A549 (cell line): ENCODE measurements around the gene TMEM218. TPM values are rescaled to one million over a fixed set of nuclear protein-coding genes. Genes with fewer than 3 reads are reported as not detected.
"Not testable (repeated sequence)": the region's sequence is repeated elsewhere in the genome, so short reads cannot be mapped to it uniquely, and the experiment has no call there.

ENCODE experiments used
- ATAC-seq, 2 experiments: fragments of 200-7000 bp in 1 of 2; fragments of >200 bp in 1 of 2; cut with Nextera tagmentation in 1 of 2; cut with Tn5 transposase in 1 of 2; 3 replicates each; pipeline versions ENCODE4 v1.8.0 to v1.9.1; 2018 to 2020; ENCODE audit warnings: mild to moderate bottlenecking in 1 of 2, moderate library complexity in 1 of 2
- CTCF ChIA-PET: fragments of 300-600 bp; sonication (Branson Sonifier 250); formaldehyde crosslinking; extraction: SDS; loops from one replicate; lab custom pipeline; 2021; ENCODE audit warnings: antibody characterized with exemption, inconsistent platforms; lab: Yijun Ruan, JAX
- POLR2A ChIA-PET: fragments of 350-600 bp; formaldehyde crosslinking; extraction: SDS; loops from one replicate; lab custom pipeline; 2021; ENCODE audit warnings: antibody characterized with exemption, inconsistent platforms; lab: Yijun Ruan, JAX
- DNase-seq, 2 experiments: peaks; one replicate each; pipeline versions ENCODE4 v3.0.0 to v3.0.0-alpha.2; 2011 to 2016; ENCODE audit warnings: low read depth in 1 of 2, low spot score in 1 of 2
- FAIRE-seq: peaks from 2 replicates; lab custom pipeline; 2011; peaks lifted over from hg19 to GRCh38; lab: Jason Lieb, UNC
- H3K27ac ChIP-seq, 2 experiments: fragments of >200 bp; sonication (Bioruptor Twin); formaldehyde crosslinking; 3 replicates each; pipeline ENCODE4 v1.5.1; 2016 to 2017
- H3K4me1 ChIP-seq: fragments of >200 bp; sonication (Bioruptor Twin); formaldehyde crosslinking; 3 replicates; pipeline ENCODE4 v1.6.1; 2016
- H3K4me2 ChIP-seq: fragments of >200 bp; sonication (Bioruptor Twin); formaldehyde crosslinking; 3 replicates; pipeline ENCODE4 v1.6.1; 2016
- H3K4me3 ChIP-seq: fragments of >200 bp; sonication (Bioruptor Twin); formaldehyde crosslinking; 3 replicates; pipeline ENCODE4 v1.5.1; 2016
- H3K9me3 ChIP-seq: fragments of >200 bp; sonication (Bioruptor Twin); formaldehyde crosslinking; 3 replicates; pipeline ENCODE4 v1.6.1; 2016
- BHLHE40 ChIP-seq: IDR thresholded peaks from 2 replicates; pipeline ENCODE4 v1.6.1; 2012; ENCODE audit warnings: low read depth, low read length, inconsistent platforms
- CEBPB ChIP-seq, 2 experiments: fragments of >200 bp in 1 of 2; sonication (Bioruptor Twin) in 1 of 2; formaldehyde crosslinking in 1 of 2; IDR thresholded peaks; 2 replicates each; pipeline ENCODE4 v1.6.1; 2012 to 2016
- EHF ChIP-seq: fragments of 250-450 bp; sonication (Bioruptor Pico); IDR thresholded peaks from 2 replicates; pipeline ENCODE4 v1.5.0; 2020; ENCODE audit warnings: mild to moderate bottlenecking
- EHMT2 ChIP-seq: fragments of 200-600 bp; sonication (generic); IDR thresholded peaks from 2 replicates; pipeline ENCODE4 v1.6.1; 2016; ENCODE audit warnings: antibody characterized with exemption, low read depth, mild to moderate bottlenecking, moderate library complexity
- GATA3 ChIP-seq: IDR thresholded peaks from 2 replicates; pipeline ENCODE4 v1.6.1; 2012; ENCODE audit warnings: borderline replicate concordance
- HOXA7 ChIP-seq: fragments of 250-450 bp; sonication (Bioruptor Pico); IDR thresholded peaks from 2 replicates; pipeline ENCODE4 v1.5.0; 2020; ENCODE audit warnings: mild to moderate bottlenecking, moderate library complexity
- HOXB13 ChIP-seq: fragments of 250-450 bp; sonication (Bioruptor Pico); IDR thresholded peaks from 2 replicates; pipeline ENCODE4 v1.5.0; 2020; ENCODE audit warnings: low read depth, mild to moderate bottlenecking, moderate library complexity
- HOXB5 ChIP-seq: fragments of 250-450 bp; sonication (Bioruptor Pico); IDR thresholded peaks from 2 replicates; pipeline ENCODE4 v1.5.0; 2020; ENCODE audit warnings: mild to moderate bottlenecking, moderate library complexity
- KDM1A ChIP-seq: fragments of 200-600 bp; sonication (generic); IDR thresholded peaks from 2 replicates; pipeline ENCODE4 v1.6.1; 2016; ENCODE audit warnings: low read depth, mild to moderate bottlenecking
- MAFK ChIP-seq: fragments of 450-650 bp; IDR thresholded peaks from 2 replicates; pipeline ENCODE4 v1.6.1; 2014; ENCODE audit not compliant: partially characterized antibody
- MYC ChIP-seq: IDR thresholded peaks from 2 replicates; pipeline ENCODE4 v1.6.1; 2012; ENCODE audit warnings: mild to moderate bottlenecking, inconsistent platforms, low read length, improper control_type of control experiment, borderline replicate concordance
- POLR2A ChIP-seq: IDR thresholded peaks from 2 replicates; pipeline ENCODE4 v1.6.1; 2012; ENCODE audit warnings: mild to moderate bottlenecking, low read length
- POLR2AphosphoS2 ChIP-seq: conservative IDR thresholded peaks from 2 replicates; pipeline ENCODE4 v1.6.1; 2012; ENCODE audit warnings: low read length, improper control_type of control experiment, inconsistent platforms
- RAD21 ChIP-seq, 2 experiments: fragments of >200 bp in 1 of 2; sonication (Bioruptor Twin) in 1 of 2; formaldehyde crosslinking in 1 of 2; IDR thresholded peaks in 1 of 2; conservative IDR thresholded peaks in 1 of 2; 2 replicates in 1 of 2; 3 replicates in 1 of 2; pipeline ENCODE4 v1.6.1; 2012 to 2018; ENCODE audit warnings: inconsistent platforms in 1 of 2
- RARB ChIP-seq: fragments of 250-450 bp; sonication (Bioruptor Pico); IDR thresholded peaks from 2 replicates; pipeline ENCODE4 v1.8.0; 2021; ENCODE audit warnings: mild to moderate bottlenecking, moderate library complexity
- RCOR1 ChIP-seq: fragments of 150-350 bp; IDR thresholded peaks from 2 replicates; pipeline ENCODE4 v1.6.1; 2014; ENCODE audit warnings: antibody characterized with exemption, low read length, low read depth
- SREBF2 ChIP-seq: fragments of 450-650 bp; IDR thresholded peaks from 2 replicates; pipeline ENCODE4 v1.6.1; 2014; ENCODE audit warnings: mild to moderate bottlenecking, moderate library complexity
- TFCP2L1 ChIP-seq: fragments of 250-450 bp; sonication (Bioruptor Pico); IDR thresholded peaks from 2 replicates; pipeline ENCODE4 v1.5.0; 2021; ENCODE audit warnings: mild to moderate bottlenecking
- ZC3H11A ChIP-seq: fragments of 450-650 bp; IDR thresholded peaks from 2 replicates; pipeline ENCODE4 v1.6.1; 2014; ENCODE audit warnings: antibody characterized with exemption, mild to moderate bottlenecking
- ZFP36 ChIP-seq: fragments of 450-650 bp; IDR thresholded peaks from 2 replicates; pipeline ENCODE4 v1.6.1; 2014; ENCODE audit warnings: borderline replicate concordance; ENCODE audit not compliant: partially characterized antibody
- WGBS: methylation state at CpG from one replicate; pipeline ENCODE4 v1.1.6; 2017; ENCODE audit errors: missing lambda C conversion rate; 5-methylcytosine and 5-hydroxymethylcytosine counted together
- polyA plus RNA-seq, 4 experiments: library from polyadenylated mRNA; depleted of rRNA in 3 of 4; stranded (reverse); fragments of >200 nt; fragmentation: RNase III in 1 of 4; extraction: RNeasy Plus Mini Kit Qiagen cat#74134 plus additional on column Dnase treatment in 1 of 4; gene quantifications; 2 replicates in 3 of 4; 3 replicates in 1 of 4; pipeline ENCODE4 v1.2.3, GENCODE V29; 2011 to 2017
- TF ChIP-seq, protein P1 (sequence below): IDR thresholded peaks from 2 replicates; pipeline ENCODE4 v1.6.1; 2012

Gene TMEM218
- polyA plus RNA-seq, 2 of the 4 experiments (the other 2 are of a cell fraction): 29.1 to 34.6 TPM

GRCh38 chr11:125057693-125058016 is 53.8 kb downstream of the TMEM218 start:
- ChIA-PET POLR2A (no interaction called here), CTCF (no interaction called here)
- 53% methylated on average over 5 of the region's 5 CpGs for WGBS
- no peak overlapping the region for H3K27ac ChIP-seq
- H3K4me3 ChIP-seq: no peak overlapping the region
- no peak for FAIRE-seq
- DNase-seq: no peak
- no peak for ATAC-seq
- no peaks in the 10 kb centered on the region for H3K4me1 ChIP-seq
- no peak overlapping the region for H3K4me2 ChIP-seq
- no peaks in the 10 kb centered on the region for H3K9me3 ChIP-seq
- TF ChIP-seq RARB: no peak
- TF ChIP-seq MAFK: no peak

- Histone ChIP-seq H3K4me1 (no peaks in the 10 kb centered on the region), H3K27ac (no peak overlapping the region), H3K4me3 (no peak overlapping the region), H3K9me3 (no peaks in the 10 kb centered on the region), H3K4me2 (no peak overlapping the region)
- DNase-seq (no peak), FAIRE-seq (no peak), ATAC-seq (no peak)
- ChIA-PET CTCF (interaction anchor here (0.6 kb wide), 1 partner anchor 288 kb away, joined by 3 read pairs; no protein-coding TSS in a partner anchor), POLR2A (no interaction called here)
- TF ChIP-seq TFCP2L1 (CRISPR knock-in tag) (no peak), KDM1A (no peak), HOXB13 (CRISPR knock-in tag) (no peak), RARB (no peak), MAFK (no peak), EHMT2 (no peak), ZFP36 (no peak), POLR2AphosphoS2 (no peak), MYC (no peak), RAD21 (conservative IDR thresholded peaks at IDR 0.05 in 1 of 2, IDR thresholded peaks at IDR 0.05 in 1 of 2) (no peak), GATA3 (no peak), BHLHE40 (no peak), RCOR1 (no peak), EHF (no peak)
- 38% methylated on average over 5 of the region's 5 CpGs for WGBS
Observed at GRCh38 chr11:125056931-125057692, 54.3 kb downstream of the TMEM218 start.

DNA sequence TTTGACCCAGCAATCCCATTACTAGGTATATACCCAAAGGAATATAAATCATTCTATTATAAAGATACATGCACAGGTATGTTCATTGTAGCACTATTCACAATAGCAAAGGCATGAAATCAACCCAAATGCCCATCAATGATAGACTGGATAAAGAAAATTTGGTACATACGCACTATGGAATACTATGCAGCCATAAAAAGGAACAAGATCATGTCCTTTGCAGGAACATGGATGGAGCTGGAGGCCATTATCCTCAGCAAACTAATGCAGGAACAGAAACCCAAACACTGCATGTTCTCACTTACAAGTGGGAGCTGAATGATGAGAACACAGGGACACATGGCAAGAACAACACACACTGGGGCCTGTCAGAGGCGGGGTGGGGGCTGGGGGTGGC is 55.3 kb downstream of the TMEM218 start:
- DNase-seq, H3K9me3 ChIP-seq, ATAC-seq, H3K4me2 ChIP-seq, H3K4me3 ChIP-seq, POLR2A ChIA-PET, FAIRE-seq, H3K4me1 ChIP-seq, H3K27ac ChIP-seq: not testable (repeated sequence)
- CTCF ChIA-PET: interaction anchor here (0.6 kb wide), 1 partner anchor 289 kb away, joined by 3 read pairs; no protein-coding TSS in a partner anchor
- WGBS: 53% methylated on average over 1 of the region's 2 CpGs

DNA sequence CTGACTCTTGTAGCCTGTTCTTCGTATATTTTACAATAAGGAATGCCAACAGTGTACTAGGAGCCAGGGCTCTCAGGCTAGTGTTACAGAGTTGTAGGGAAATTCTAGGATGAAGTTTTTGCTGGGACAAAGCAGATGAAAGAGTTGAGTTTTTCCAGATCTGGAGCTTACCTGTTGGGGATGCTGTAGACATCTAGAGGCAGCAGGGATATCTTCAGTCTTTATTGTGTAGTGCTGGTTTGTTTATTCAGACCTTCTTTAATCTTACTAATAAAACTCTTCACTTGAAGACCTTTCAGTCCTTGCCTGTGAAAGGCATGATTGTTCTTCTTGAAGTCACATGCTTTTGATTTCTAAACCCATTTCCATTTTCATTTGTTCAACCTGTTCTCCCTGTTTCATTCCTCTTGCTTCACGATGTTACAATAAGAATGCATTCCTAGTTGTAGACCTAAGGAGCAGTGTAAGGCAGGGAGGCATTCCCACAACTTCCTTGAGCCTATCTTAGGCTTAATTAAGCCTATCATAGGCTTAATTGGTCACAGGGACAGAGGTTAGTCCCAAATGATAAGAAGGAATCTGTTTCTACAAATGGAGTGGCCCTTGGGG is 56.2 kb downstream of the TMEM218 start:
- Histone ChIP-seq H3K4me1 (no peaks in the 10 kb centered on the region), H3K27ac (no peak overlapping the region), H3K4me2 (no peak overlapping the region), H3K4me3 (no peak overlapping the region), H3K9me3 (no peaks in the 10 kb centered on the region)
- ChIA-PET CTCF (interaction anchor here (0.6 kb wide), 1 partner anchor 106 kb away, joined by 3 read pairs; no protein-coding TSS in a partner anchor), POLR2A (interaction anchor here (0.6 kb wide), 1 partner anchor 69 kb away, joined by 4 read pairs; no protein-coding TSS in a partner anchor)
- 65% methylated on average over 2 of the region's 2 CpGs for WGBS
- ATAC-seq: no peak
- no peak for DNase-seq
- TF ChIP-seq SREBF2: no peak
- no peak for TF ChIP-seq CEBPB (IDR thresholded peaks at IDR 0.05)
- TF ChIP-seq POLR2A: no peak
- TF ChIP-seq, protein P1, sequence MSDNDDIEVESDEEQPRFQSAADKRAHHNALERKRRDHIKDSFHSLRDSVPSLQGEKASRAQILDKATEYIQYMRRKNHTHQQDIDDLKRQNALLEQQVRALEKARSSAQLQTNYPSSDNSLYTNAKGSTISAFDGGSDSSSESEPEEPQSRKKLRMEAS: no peak
- TF ChIP-seq MAFK: no peak
- TF ChIP-seq HOXB5 (CRISPR knock-in tag): no peak
- no peak for TF ChIP-seq ZC3H11A
- no peak for TF ChIP-seq ZFP36
- no peak for TF ChIP-seq EHF
- TF ChIP-seq HOXA7 (CRISPR knock-in tag): no peak
- no peak for FAIRE-seq
